Kidney (tissue), 14 donors: ENCODE measurements around the gene TAB2. TPM values are rescaled to one million over a fixed set of nuclear protein-coding genes. Genes with fewer than 3 reads are reported as not detected.

Source experiments
- DNase-seq, 5 donors: peaks; one replicate each; pipeline ENCODE4 v3.0.0-alpha.2; 2013 to 2020
- FAIRE-seq: peaks from 2 replicates; lab custom pipeline; 2012; peaks lifted over from hg19 to GRCh38; lab: Jason Lieb, UNC
- H3K27ac ChIP-seq, 2 donors: one replicate each; pipeline ENCODE4 v1.7.0; 2013; ENCODE audit warnings: low read depth in 2 of 2, low read length in 2 of 2, inconsistent platforms in 1 of 2
- H3K27me3 ChIP-seq: one replicate; pipeline ENCODE4 v1.7.1; 2013; ENCODE audit warnings: low read length, inconsistent platforms; ENCODE audit not compliant: control insufficient read depth, insufficient read depth
- H3K36me3 ChIP-seq, 3 donors: one replicate each; pipeline versions ENCODE4 v1.7.0 to v1.7.1; 2013; ENCODE audit warnings: low read length in 3 of 3, control low read depth in 1 of 3, inconsistent platforms in 1 of 3; ENCODE audit not compliant: insufficient read depth in 3 of 3, control insufficient read depth in 2 of 3
- H3K4me1 ChIP-seq, 3 donors: one replicate each; pipeline versions ENCODE4 v1.7.0 to v1.7.1; 2013; ENCODE audit warnings: low read length in 3 of 3, inconsistent platforms in 1 of 3, low read depth in 1 of 3; ENCODE audit not compliant: control insufficient read depth in 2 of 3, insufficient read depth in 2 of 3
- H3K4me3 ChIP-seq, 3 donors: one replicate each; pipeline versions ENCODE4 v1.7.0 to v1.8.1; 2013; ENCODE audit warnings: low read length in 3 of 3, control low read depth in 1 of 3, inconsistent platforms in 1 of 3
- H3K9ac ChIP-seq, 3 donors: one replicate each; pipeline versions ENCODE4 v1.7.0 to v1.7.1; 2013; ENCODE audit warnings: low read length in 3 of 3, control low read depth in 1 of 3, inconsistent platforms in 1 of 3
- H3K9me3 ChIP-seq, 3 donors: one replicate each; pipeline versions ENCODE4 v1.7.0 to v1.7.1; 2013; ENCODE audit warnings: low read length in 3 of 3, control low read depth in 1 of 3, inconsistent platforms in 1 of 3; ENCODE audit not compliant: control insufficient read depth in 2 of 3, insufficient read depth in 1 of 3
- intact Hi-C: fragments of 100-400 bp; cut with DNase I; formaldehyde crosslinking; loops from one replicate; pipeline ENCODE4 v1.11.1; 2022
- polyA plus RNA-seq: library from polyadenylated mRNA; stranded (reverse); fragments of 350-450 nt; fragmentation: Illumina TruSeq; extraction: RNeasy Lipid Tissue Mini Kit (QIAGEN cat#74804); gene quantifications from one replicate; pipeline ENCODE4 v1.2.3, GENCODE V29; 2014; ENCODE audit warnings: low read depth, low replicate concordance; ENCODE audit not compliant: insufficient read depth
- total RNA-seq: library from RNA; stranded (reverse); fragmentation: NEBNext Ultra II Directional; extraction: Animal tissue kit (Norgen Biotek cat#: 25700); gene quantifications from one replicate; pipeline ENCODE4 v1.2.1, GENCODE V29; 2021
- TF ChIP-seq, protein P1 (sequence below): IDR thresholded peaks from 3 replicates; pipeline ENCODE4 v1.5.1; 2012; ENCODE audit warnings: mild to moderate bottlenecking, moderate library complexity, borderline replicate concordance; ENCODE audit not compliant: insufficient read depth; ENCODE audit errors: extremely low read depth
- donor health status: control.
- donor health status: control.
- donor health status: control.
- donor health status: control.
- donor health status: control.
- donor health status: DM: yes; HTN: yes; CAD: no.
- donor health status: Normal renal cell carcinoma (clear cell type).

Gene TAB2
- total and polyA plus RNA-seq, 2 donors from 2014 or later, result 23.2 to 50.1 TPM

DNA sequence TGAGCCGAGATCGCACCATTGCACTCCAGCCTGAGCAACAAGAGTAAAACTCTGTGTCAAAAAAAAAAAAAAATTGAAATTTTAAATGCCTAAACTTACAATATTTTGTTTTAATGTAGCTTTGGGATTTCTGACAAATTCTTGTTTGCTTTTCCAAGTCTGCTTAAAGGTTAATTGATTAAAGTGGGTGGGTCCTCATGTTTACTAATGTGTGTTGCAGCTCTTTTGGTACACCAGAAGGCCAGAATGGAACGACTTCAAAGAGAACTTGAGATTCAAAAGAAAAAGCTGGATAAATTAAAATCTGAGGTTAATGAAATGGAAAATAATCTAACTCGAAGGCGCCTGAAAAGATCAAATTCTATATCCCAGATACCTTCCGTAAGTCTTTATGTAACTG lies 79.9 kb downstream of the TAB2 start:
- intact Hi-C loops, result no loop called here
- FAIRE-seq (no peak), DNase-seq (no peak)
- TF ChIP-seq, protein P1, sequence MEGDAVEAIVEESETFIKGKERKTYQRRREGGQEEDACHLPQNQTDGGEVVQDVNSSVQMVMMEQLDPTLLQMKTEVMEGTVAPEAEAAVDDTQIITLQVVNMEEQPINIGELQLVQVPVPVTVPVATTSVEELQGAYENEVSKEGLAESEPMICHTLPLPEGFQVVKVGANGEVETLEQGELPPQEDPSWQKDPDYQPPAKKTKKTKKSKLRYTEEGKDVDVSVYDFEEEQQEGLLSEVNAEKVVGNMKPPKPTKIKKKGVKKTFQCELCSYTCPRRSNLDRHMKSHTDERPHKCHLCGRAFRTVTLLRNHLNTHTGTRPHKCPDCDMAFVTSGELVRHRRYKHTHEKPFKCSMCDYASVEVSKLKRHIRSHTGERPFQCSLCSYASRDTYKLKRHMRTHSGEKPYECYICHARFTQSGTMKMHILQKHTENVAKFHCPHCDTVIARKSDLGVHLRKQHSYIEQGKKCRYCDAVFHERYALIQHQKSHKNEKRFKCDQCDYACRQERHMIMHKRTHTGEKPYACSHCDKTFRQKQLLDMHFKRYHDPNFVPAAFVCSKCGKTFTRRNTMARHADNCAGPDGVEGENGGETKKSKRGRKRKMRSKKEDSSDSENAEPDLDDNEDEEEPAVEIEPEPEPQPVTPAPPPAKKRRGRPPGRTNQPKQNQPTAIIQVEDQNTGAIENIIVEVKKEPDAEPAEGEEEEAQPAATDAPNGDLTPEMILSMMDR, result no peak
- Histone ChIP-seq H3K9me3 (no peaks in the 10 kb centered on the region), H3K27me3 (no peaks in the 10 kb centered on the region), H3K4me1 (no peaks in the 10 kb centered on the region), H3K36me3 (peaks cover 5 to 15% (median 7%) of the 10 kb centered on the region in 3 donors), H3K27ac (no peak overlapping the region), H3K9ac (no peak overlapping the region), H3K4me3 (no peak overlapping the region)

DNA sequence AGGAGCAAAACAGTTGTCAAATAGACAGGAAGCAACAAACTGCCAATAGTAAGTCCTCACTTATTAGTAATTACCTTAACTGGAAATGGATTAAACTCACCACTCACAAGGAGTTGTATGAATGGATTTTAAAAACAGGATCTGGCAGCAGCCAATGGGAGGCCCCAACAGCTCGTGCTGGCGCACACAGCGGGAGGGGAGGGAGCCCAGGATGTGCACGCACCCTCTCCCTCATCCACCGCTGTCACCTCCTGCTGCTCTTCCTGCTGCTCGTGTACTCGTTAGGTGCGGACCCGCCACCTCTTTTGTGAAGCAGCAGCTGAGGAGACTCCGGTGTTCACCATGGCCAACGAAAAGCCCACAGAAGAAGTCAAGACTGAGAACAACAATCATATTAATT lies 82.5 kb downstream of the TAB2 start, which contains the start of gene SUMO4:
SUMO4 (plus strand) TSS at position 213 of the 400 bp plus-strand sequence; CDS start at position 343, 130 bp downstream.
- Histone ChIP-seq H3K9ac (no peak within 1 kb of the TSS), H3K9me3 (no peaks in the 10 kb centered on the region), H3K36me3 (peaks cover 5 to 15% (median 9%) of the 10 kb centered on the region in 3 donors), H3K4me1 (no peaks in the 10 kb centered on the region), H3K27ac (no peak within 1 kb of the TSS), H3K4me3 (no peak within 1 kb of the TSS), H3K27me3 (no peaks in the 10 kb centered on the region)
- intact Hi-C loops, result no loop called here
- TF ChIP-seq, protein P1, result no peak
- no peak for FAIRE-seq
- DNase-seq, result no peak

DNA sequence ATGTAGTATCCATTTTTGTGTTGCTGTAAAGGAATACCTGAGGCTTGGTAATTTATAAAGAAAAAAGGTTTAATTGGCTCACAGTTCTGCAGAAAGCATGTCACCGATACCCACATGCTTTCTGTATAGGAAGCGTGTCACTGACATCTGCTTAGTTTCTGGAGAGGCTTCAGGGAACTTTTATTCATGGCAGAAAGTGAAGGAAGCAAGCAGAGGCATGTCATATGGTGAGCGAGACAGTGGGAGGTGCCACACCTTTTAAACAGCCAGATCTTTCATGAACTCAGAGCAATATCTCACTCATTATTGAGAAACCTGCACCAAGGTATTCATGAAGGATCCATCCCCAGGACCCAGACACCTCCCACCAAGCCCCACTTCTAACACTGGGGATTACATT lies 86.0 kb downstream of the TAB2 start:
- DNase-seq (no peak), FAIRE-seq (no peak)
- H3K4me1 ChIP-seq, result no peaks in the 10 kb centered on the region
- no peaks in the 10 kb centered on the region for H3K9me3 ChIP-seq
- TF ChIP-seq, protein P1, result no peak
- peaks cover 5 to 10% (median 9%) of the 10 kb centered on the region in 3 donors for H3K36me3 ChIP-seq
- no peak overlapping the region for H3K9ac ChIP-seq
- H3K27me3 ChIP-seq, result no peaks in the 10 kb centered on the region
- intact Hi-C loops, result no loop called here
- H3K4me3 ChIP-seq, result no peak overlapping the region
- no peak overlapping the region for H3K27ac ChIP-seq
